H1 (cell line): ENCODE measurements around the gene ZFP36L2. TPM values are rescaled to one million over a fixed set of nuclear protein-coding genes. Genes with fewer than 3 reads are reported as not detected.

Experiments used
- GABPA ChIP-seq: IDR thresholded peaks from 2 replicates; pipeline ENCODE4 v1.6.1; 2011; ENCODE audit warnings: mild to moderate bottlenecking, low read length, moderate library complexity, borderline replicate concordance; ENCODE audit not compliant: insufficient read depth
- SP4 ChIP-seq: IDR thresholded peaks from 2 replicates; pipeline ENCODE4 v1.6.1; 2012; ENCODE audit warnings: low read length, inconsistent platforms
- ZNF274 ChIP-seq: IDR thresholded peaks from 2 replicates; pipeline ENCODE4 v1.7.0; 2012; ENCODE audit warnings: low read length, borderline replicate concordance; ENCODE audit errors: extremely low read depth
- polyA plus RNA-seq, 7 experiments: library from polyadenylated mRNA; depleted of rRNA in 3 of 7; stranded (reverse) in 5 of 7; unstranded in 2 of 7; fragments of >200 nt in 5 of 7; fragments of 200-250 nt in 2 of 7; gene quantifications; 1 replicate in 5 of 7; 2 replicates in 1 of 7; 4 replicates in 1 of 7; pipeline versions ENCODE4 v1.2.1 to v1.2.3, GENCODE V29; 2011 to 2013; ENCODE audit warnings: missing spikeins in 2 of 7, mixed read lengths in 2 of 7
- total RNA-seq: library from RNA; stranded (reverse); fragmentation: NEBNext Ultra II Directional; extraction: Animal tissue kit (Norgen Biotek cat#: 25700); gene quantifications from 2 replicates; pipeline ENCODE4 v1.2.1, GENCODE V29; 2021

The ZFP36L2 gene
- total and polyA plus RNA-seq, 2 of the 8 experiments (the other 6 are each of a cell fraction or from before 2014, with no cell fraction given) = 13.4 to 102 TPM

DNA sequence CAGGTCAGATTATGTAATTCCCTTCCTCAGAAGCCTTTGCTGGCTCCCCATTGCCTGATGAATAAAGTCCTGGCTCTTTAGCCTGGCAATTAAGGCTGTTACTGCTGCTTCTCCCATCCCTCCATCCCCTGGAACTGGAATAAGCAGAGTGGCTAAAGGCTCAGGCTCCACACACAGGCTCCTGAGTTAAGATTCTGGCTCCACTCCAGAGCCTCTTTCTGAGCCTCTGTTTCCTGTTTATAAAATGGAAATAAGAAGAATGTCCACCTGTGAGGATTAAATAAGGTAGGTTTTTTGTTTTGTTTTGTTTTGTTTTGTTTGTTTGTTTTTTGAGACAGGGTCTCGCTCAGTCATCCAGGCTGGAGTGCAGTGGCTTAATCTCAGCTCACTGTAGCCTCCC is 50.0 kb downstream of the ZFP36L2 start (continued):
- TF ChIP-seq GABPA = no peak
- no peak for TF ChIP-seq SP4
- TF ChIP-seq ZNF274 = no peak
